ENCODE measurements around the gene PTX4. TPM values are rescaled to one million over a fixed set of nuclear protein-coding genes. Genes with fewer than 3 reads are reported as not detected.

Gene PTX4
- total RNA-seq, 4 donors from 2014 or later, result not detected

- H3K4me1 ChIP-seq, result peaks cover 10 to 20% of the 10 kb centered on the region in 2 donors
- 0 to 14% methylated on average over 4 of the region's 30 CpGs for WGBS, 2 donors
- DNase-seq, result no peak
- H3K36me3 ChIP-seq, result peaks cover 5 to 17% of the 10 kb centered on the region in 2 donors
- H3K9me3 ChIP-seq, result no peaks in the 10 kb centered on the region
- TF ChIP-seq, protein P1, sequence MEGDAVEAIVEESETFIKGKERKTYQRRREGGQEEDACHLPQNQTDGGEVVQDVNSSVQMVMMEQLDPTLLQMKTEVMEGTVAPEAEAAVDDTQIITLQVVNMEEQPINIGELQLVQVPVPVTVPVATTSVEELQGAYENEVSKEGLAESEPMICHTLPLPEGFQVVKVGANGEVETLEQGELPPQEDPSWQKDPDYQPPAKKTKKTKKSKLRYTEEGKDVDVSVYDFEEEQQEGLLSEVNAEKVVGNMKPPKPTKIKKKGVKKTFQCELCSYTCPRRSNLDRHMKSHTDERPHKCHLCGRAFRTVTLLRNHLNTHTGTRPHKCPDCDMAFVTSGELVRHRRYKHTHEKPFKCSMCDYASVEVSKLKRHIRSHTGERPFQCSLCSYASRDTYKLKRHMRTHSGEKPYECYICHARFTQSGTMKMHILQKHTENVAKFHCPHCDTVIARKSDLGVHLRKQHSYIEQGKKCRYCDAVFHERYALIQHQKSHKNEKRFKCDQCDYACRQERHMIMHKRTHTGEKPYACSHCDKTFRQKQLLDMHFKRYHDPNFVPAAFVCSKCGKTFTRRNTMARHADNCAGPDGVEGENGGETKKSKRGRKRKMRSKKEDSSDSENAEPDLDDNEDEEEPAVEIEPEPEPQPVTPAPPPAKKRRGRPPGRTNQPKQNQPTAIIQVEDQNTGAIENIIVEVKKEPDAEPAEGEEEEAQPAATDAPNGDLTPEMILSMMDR (IDR thresholded peaks at IDR 0.05), result no peak
- TF ChIP-seq POLR2A (IDR thresholded peaks at IDR 0.05), result no peak
- intact Hi-C loops (cut with DNase I), result loop anchor here (5.0 kb wide), 1 partner anchor 109 kb away; no protein-coding TSS in a partner anchor
- H3K4me3 ChIP-seq (replicated peaks in 1 of 3), result peak overlapping the region; percentile 48 to 74 (median 64)
- H3K27me3 ChIP-seq, result no peaks in the 10 kb centered on the region
- H3K27ac ChIP-seq, result peak overlapping the region; percentile 78 to 81 (median 81)
These were observed 5.0 kb upstream of the PTX4 start for GRCh38 chr16:1493746-1494094.

DNA sequence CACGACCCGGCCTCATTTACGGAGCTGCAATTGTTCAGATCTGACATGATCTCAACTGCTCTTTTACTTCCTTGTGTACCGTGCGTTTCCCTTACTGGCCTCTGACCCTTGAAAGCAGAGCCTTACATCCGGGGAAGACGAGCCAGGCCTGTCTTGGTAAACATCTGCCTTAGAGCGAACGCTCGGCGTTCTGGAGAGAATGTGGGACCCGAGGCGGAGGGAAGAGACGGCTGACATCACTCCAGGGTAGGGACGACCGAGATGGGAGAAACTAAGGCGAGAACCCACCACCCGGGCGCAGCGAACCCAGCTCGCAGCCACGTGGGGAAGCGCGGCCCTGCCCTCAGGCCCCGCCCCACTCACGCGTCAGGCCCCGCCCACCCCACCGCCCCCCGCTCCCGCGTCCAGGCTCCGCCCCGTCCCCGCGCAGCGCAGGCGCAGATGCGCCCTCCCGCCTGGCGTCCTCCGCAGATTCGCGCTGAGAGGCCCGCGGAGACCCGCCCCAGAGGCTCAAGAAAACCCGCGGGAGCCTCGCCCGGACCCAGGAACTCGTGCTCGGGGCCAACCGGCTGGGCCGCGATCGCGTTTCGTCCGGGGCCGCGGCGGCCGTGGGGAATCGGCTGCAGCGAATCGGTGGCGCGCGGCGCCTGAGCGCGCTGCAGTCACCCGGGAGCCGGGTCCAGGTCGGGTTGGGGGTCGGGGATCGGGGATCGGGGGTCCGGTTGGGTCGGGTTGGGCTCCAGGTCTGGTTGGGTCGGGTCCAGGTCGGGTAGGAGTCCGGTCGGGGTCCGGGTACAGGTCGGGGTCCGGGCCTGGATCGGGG lies 4.4 kb upstream of the PTX4 start, which contains the start of gene TELO2:
TELO2 (plus strand) TSS at position 438 of the 823 bp plus-strand sequence. CDS start 922 bp downstream, outside the sequence.
- no peaks in the 10 kb centered on the region for H3K9me3 ChIP-seq
- H3K4me3 ChIP-seq (replicated peaks in 1 of 3), result peak within 1 kb of the TSS; percentile 48 to 74 (median 64)
- H3K27me3 ChIP-seq, result no peaks in the 10 kb centered on the region
- intact Hi-C loops (cut with DNase I), result loop anchor here (5.0 kb wide), 1 partner anchor 109 kb away; no protein-coding TSS in a partner anchor
- TF ChIP-seq, protein P1 (IDR thresholded peaks at IDR 0.05), result no peak
- TF ChIP-seq POLR2A (IDR thresholded peaks at IDR 0.05), result peak in 1 of 2 donors; percentile 37
- 5 to 7% methylated on average over 9 to 13 of the region's 89 CpGs for WGBS, 2 donors
- peak within 1 kb of the TSS; percentile 78 to 81 (median 81) for H3K27ac ChIP-seq
- peak; percentile 65 to 71 for DNase-seq
- H3K4me1 ChIP-seq, result peaks cover 10 to 20% of the 10 kb centered on the region in 2 donors
- H3K36me3 ChIP-seq, result peaks cover 5 to 17% of the 10 kb centered on the region in 2 donors

GRCh38 chr16:1492082-1492922 lies 3.6 kb upstream of the PTX4 start:
- H3K36me3 ChIP-seq, result peaks cover 5 to 13% of the 10 kb centered on the region in 2 donors
- WGBS, 2 donors, result 84 to 86% methylated on average over 23 of the region's 23 CpGs
- H3K4me1 ChIP-seq, result peaks cover 10 to 20% of the 10 kb centered on the region in 2 donors
- intact Hi-C loops (cut with DNase I), result loop anchor here (5.0 kb wide), 1 partner anchor 110 kb away; no protein-coding TSS in a partner anchor
- no peak for DNase-seq
- no peaks in the 10 kb centered on the region for H3K9me3 ChIP-seq
- peak overlapping the region in 1 of 3 donors; percentile 78 for H3K27ac ChIP-seq
- H3K27me3 ChIP-seq, result no peaks in the 10 kb centered on the region
- TF ChIP-seq, protein P1 (IDR thresholded peaks at IDR 0.05), result no peak
- TF ChIP-seq POLR2A (IDR thresholded peaks at IDR 0.05), result no peak
- H3K4me3 ChIP-seq (replicated peaks in 1 of 3), result peak overlapping the region in 1 of 3 donors; percentile 74

DNA sequence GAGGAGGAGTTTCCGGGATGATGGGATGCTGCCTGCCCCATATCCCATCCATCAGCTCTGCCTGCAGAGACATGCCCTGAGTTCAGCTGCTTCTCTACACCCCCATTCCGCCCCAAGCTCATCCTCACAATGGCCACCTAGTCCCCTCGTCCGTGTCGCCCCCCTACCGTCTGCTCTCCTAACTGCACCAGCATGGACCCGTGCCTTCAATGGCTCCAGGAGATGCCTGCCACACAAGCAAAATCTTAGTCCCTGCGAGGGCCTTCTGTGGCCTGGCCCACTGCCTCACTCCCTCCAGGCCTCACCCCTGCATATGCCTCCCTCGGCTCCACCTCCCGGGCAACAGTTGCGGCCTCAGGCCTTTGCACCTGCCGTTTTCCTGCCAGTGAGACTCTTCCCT lies 2.6 kb upstream of the PTX4 start:
- peaks cover 10 to 20% of the 10 kb centered on the region in 2 donors for H3K4me1 ChIP-seq
- DNase-seq, result no peak
- no peak overlapping the region for H3K27ac ChIP-seq
- H3K4me3 ChIP-seq (replicated peaks in 1 of 3), result no peak overlapping the region
- H3K9me3 ChIP-seq, result no peaks in the 10 kb centered on the region
- no peaks in the 10 kb centered on the region for H3K27me3 ChIP-seq
- intact Hi-C loops (cut with DNase I), result loop anchor here (5.0 kb wide), 1 partner anchor 111 kb away; no protein-coding TSS in a partner anchor
- no peak for TF ChIP-seq POLR2A (IDR thresholded peaks at IDR 0.05)
- TF ChIP-seq, protein P1 (IDR thresholded peaks at IDR 0.05), result no peak
- H3K36me3 ChIP-seq, result peaks cover 5 to 9% of the 10 kb centered on the region in 2 donors
- WGBS, 2 donors, result 84 to 87% methylated on average over 12 of the region's 12 CpGs

All from thyroid gland (tissue), 4 donors.